ENCODE results near the gene TAF4B.
"Not testable (repeated sequence)": the region's sequence is repeated elsewhere in the genome, so short reads cannot be mapped to it uniquely, and the experiment has no call there.

- not testable (repeated sequence) for TF ChIP-seq CTCF, POLR2A (IDR thresholded peaks at IDR 0.05)
Measured at GRCh38 chr18:26254808-26255207, 28.6 kb downstream of the TAF4B start.

All from testis (tissue), 2 donors.